ENCODE data around the gene MYORG.
A peak's percentile ranks its signal among the peaks of the same experiment; 100 is the strongest.

DNA sequence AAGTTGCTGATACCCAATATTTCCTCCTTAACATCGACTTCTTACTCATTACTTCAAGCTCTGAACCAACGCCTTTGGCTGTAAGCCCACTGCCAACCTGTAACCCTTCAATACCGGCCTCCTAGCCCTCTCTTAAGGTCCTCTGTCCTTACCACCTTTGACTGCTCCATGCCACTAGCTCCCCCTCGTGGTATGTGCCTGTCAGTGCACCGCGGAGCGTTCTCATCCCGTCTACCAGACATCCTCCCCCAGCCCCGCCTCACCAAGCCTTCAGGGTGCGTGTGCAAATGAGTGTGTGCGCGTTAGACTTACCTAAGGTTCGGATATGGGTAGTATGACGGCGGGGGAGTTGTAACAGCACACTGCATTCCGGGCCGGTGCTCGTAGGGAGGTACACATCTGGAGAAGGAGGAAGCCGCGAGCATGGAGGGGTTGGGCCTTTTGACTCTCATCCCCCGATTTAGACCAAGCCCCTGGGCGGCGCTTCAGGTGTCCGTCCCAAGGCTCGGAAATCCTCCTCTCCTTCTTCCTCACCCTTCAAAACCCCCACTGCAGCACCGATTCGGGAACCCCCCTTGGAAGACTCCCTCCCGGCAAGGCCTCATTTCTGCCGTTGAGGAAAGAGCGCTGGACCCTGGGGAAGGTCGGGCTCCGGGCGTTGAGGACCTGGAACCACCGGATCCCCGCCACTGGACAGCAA is 2.8 kb upstream of the MYORG start:
- TF ChIP-seq, protein P1, sequence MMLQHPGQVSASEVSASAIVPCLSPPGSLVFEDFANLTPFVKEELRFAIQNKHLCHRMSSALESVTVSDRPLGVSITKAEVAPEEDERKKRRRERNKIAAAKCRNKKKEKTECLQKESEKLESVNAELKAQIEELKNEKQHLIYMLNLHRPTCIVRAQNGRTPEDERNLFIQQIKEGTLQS (IDR thresholded peaks at IDR 0.05): no peak
- TF ChIP-seq, protein P2, sequence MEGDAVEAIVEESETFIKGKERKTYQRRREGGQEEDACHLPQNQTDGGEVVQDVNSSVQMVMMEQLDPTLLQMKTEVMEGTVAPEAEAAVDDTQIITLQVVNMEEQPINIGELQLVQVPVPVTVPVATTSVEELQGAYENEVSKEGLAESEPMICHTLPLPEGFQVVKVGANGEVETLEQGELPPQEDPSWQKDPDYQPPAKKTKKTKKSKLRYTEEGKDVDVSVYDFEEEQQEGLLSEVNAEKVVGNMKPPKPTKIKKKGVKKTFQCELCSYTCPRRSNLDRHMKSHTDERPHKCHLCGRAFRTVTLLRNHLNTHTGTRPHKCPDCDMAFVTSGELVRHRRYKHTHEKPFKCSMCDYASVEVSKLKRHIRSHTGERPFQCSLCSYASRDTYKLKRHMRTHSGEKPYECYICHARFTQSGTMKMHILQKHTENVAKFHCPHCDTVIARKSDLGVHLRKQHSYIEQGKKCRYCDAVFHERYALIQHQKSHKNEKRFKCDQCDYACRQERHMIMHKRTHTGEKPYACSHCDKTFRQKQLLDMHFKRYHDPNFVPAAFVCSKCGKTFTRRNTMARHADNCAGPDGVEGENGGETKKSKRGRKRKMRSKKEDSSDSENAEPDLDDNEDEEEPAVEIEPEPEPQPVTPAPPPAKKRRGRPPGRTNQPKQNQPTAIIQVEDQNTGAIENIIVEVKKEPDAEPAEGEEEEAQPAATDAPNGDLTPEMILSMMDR (IDR thresholded peaks at IDR 0.05; ENCODE audit: low read depth, low read length, missing input control): peak; percentile 99
- peak; percentile 99 to 100 for TF ChIP-seq RAD21 (IDR thresholded peaks at IDR 0.05)
- TF ChIP-seq SP1 (IDR thresholded peaks at IDR 0.05): peak; percentile 15
- TF ChIP-seq, protein P3, sequence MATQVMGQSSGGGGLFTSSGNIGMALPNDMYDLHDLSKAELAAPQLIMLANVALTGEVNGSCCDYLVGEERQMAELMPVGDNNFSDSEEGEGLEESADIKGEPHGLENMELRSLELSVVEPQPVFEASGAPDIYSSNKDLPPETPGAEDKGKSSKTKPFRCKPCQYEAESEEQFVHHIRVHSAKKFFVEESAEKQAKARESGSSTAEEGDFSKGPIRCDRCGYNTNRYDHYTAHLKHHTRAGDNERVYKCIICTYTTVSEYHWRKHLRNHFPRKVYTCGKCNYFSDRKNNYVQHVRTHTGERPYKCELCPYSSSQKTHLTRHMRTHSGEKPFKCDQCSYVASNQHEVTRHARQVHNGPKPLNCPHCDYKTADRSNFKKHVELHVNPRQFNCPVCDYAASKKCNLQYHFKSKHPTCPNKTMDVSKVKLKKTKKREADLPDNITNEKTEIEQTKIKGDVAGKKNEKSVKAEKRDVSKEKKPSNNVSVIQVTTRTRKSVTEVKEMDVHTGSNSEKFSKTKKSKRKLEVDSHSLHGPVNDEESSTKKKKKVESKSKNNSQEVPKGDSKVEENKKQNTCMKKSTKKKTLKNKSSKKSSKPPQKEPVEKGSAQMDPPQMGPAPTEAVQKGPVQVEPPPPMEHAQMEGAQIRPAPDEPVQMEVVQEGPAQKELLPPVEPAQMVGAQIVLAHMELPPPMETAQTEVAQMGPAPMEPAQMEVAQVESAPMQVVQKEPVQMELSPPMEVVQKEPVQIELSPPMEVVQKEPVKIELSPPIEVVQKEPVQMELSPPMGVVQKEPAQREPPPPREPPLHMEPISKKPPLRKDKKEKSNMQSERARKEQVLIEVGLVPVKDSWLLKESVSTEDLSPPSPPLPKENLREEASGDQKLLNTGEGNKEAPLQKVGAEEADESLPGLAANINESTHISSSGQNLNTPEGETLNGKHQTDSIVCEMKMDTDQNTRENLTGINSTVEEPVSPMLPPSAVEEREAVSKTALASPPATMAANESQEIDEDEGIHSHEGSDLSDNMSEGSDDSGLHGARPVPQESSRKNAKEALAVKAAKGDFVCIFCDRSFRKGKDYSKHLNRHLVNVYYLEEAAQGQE (IDR thresholded peaks at IDR 0.05): no peak
- TF ChIP-seq FOXA2 (IDR thresholded peaks at IDR 0.05): no peak
- no peak for TF ChIP-seq JUND (IDR thresholded peaks at IDR 0.05)
- TF ChIP-seq, protein P4, sequence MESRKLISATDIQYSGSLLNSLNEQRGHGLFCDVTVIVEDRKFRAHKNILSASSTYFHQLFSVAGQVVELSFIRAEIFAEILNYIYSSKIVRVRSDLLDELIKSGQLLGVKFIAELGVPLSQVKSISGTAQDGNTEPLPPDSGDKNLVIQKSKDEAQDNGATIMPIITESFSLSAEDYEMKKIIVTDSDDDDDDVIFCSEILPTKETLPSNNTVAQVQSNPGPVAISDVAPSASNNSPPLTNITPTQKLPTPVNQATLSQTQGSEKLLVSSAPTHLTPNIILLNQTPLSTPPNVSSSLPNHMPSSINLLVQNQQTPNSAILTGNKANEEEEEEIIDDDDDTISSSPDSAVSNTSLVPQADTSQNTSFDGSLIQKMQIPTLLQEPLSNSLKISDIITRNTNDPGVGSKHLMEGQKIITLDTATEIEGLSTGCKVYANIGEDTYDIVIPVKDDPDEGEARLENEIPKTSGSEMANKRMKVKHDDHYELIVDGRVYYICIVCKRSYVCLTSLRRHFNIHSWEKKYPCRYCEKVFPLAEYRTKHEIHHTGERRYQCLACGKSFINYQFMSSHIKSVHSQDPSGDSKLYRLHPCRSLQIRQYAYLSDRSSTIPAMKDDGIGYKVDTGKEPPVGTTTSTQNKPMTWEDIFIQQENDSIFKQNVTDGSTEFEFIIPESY (IDR thresholded peaks at IDR 0.05): no peak
- no peak for TF ChIP-seq EGR1 (IDR thresholded peaks at IDR 0.05; ENCODE audit: low read depth in 2 of 2)
- no peak for TF ChIP-seq YY1 (IDR thresholded peaks at IDR 0.05)
- TF ChIP-seq FOXA1 (IDR thresholded peaks at IDR 0.05): no peak
- TF ChIP-seq, protein P5, sequence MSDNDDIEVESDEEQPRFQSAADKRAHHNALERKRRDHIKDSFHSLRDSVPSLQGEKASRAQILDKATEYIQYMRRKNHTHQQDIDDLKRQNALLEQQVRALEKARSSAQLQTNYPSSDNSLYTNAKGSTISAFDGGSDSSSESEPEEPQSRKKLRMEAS (IDR thresholded peaks at IDR 0.05): no peak

Data from liver (tissue), 3 donors.